D721Med (cell line): ENCODE results near the gene VPS13D.

ENCODE experiments used
- DNase-seq: peaks from one replicate; pipeline ENCODE4 v3.0.0; 2011; ENCODE audit warnings: low spot score; ENCODE audit not compliant: insufficient read length
- FAIRE-seq: peaks from 2 replicates; lab custom pipeline; 2011; peaks lifted over from hg19 to GRCh38; lab: Jason Lieb, UNC
- TF ChIP-seq, protein P1 (sequence below): IDR thresholded peaks from 2 replicates; pipeline ENCODE4 v1.5.1; 2012; ENCODE audit warnings: mild to moderate bottlenecking, control low read depth; ENCODE audit not compliant: insufficient read depth; ENCODE audit errors: missing control alignments

VPS13D gene

DNA sequence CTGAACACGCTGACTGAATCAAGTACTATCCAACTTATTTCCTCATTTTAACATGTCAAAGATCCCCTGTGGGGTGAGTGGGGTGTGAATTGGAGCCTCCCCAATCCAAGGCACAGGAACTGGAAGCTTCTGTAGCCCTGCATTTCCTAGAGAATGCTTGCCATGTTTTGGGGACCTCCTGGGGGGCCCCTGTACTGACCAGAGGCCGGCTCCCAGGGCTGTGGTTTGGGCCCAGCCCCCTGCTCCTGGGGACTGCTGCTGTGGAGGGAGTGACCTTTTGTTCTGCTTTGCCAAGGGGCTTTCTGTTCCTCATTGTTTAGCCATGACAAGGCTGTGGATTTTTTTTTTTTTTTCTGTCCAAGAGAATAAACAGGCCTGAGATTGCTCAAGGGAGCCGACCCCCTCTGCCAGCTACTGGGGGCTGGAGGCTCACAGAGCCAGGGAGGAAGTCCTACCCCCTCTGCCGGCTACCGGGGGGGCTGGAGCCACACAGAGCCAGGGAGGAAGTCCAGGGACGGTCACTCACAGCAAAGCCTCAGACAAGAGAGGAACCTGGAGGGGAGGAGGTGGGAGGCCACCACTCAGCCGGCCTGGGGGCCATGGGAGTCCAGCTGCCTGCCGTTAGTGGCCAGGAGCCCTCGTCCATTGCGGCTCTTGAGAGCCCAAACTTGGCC, 45.7 kb upstream of the VPS13D start:
- FAIRE-seq (no peak), DNase-seq (no peak)
- TF ChIP-seq, protein P1, sequence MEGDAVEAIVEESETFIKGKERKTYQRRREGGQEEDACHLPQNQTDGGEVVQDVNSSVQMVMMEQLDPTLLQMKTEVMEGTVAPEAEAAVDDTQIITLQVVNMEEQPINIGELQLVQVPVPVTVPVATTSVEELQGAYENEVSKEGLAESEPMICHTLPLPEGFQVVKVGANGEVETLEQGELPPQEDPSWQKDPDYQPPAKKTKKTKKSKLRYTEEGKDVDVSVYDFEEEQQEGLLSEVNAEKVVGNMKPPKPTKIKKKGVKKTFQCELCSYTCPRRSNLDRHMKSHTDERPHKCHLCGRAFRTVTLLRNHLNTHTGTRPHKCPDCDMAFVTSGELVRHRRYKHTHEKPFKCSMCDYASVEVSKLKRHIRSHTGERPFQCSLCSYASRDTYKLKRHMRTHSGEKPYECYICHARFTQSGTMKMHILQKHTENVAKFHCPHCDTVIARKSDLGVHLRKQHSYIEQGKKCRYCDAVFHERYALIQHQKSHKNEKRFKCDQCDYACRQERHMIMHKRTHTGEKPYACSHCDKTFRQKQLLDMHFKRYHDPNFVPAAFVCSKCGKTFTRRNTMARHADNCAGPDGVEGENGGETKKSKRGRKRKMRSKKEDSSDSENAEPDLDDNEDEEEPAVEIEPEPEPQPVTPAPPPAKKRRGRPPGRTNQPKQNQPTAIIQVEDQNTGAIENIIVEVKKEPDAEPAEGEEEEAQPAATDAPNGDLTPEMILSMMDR = no peak

DNA sequence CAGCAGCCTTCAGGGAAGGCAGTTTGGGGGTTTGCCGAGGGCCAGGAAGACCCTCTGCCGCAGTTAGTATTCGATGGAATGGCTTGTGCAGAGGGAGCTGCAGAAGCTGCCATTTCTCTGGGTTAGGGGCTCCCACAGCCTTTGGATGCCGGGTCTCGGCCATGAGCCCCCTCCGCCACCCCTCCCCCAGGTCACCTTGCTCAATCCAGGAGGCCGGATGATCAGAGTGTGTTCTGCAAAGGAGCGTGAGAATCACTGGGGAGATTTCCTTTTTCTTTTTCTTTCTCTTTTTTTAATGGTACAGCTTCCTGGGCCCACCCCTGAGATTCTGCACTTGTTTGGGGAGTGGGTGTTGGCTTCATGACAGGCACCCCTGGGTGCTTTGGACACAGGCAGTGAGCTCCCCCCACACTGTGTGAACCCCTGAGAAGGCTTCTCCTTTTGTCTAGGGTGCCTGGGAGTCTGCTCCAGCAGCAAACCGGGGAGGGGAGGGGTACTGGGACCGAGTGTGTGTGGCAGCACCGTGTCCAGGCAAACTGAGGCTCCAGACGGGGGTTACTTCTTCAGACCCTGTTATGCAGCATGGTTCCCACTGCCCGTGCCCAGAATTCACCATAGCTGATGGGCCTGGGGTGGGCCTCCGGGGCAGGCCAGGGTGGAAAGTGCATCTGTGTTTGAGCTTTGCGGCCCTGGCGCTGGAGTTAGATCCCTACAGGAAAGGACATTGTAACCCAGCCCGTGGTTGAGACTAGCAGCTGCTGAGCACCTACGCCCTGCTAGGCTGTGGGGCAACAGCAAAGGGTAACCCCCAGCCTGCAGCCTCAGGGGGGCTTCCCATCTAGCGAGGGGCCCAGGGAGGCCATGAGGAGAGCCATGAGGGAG, 44.6 kb upstream of the VPS13D start:
- DNase-seq = no peak
- TF ChIP-seq, protein P1 = no peak
- no peak for FAIRE-seq

- no peak for DNase-seq
- FAIRE-seq = no peak
- TF ChIP-seq, protein P1 = no peak
Measured at GRCh38 chr1:12185918-12186678, 43.7 kb upstream of the VPS13D start.

DNA sequence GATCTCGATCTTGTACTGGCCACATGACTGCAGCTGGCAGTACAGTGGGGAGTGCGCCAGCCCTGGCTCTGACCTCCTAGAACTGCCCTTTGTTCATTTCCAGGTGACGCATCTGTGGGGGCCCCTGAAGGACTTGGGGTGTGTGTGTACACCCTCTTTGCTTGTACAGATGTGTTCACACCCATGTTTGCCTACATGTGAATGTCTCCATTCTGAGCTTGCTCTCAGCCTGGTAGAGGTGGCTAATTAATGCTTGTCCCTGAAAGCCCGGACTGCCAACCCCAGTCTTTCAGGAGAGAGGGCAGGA, 43.2 kb upstream of the VPS13D start:
- TF ChIP-seq, protein P1 = no peak
- FAIRE-seq (no peak), DNase-seq (no peak)

- TF ChIP-seq, protein P1 = no peak
- FAIRE-seq (no peak), DNase-seq (no peak)
Measured at GRCh38 chr1:12188115-12188514, 41.7 kb upstream of the VPS13D start.

- FAIRE-seq (no peak), DNase-seq (no peak)
- TF ChIP-seq, protein P1 = no peak
Measured at GRCh38 chr1:12188657-12189327, 41.0 kb upstream of the VPS13D start.
